GM18907 (cell line): ENCODE measurements around the gene EFNA2.
"Not testable (repeated sequence)": the region's sequence is repeated elsewhere in the genome, so short reads cannot be mapped to it uniquely, and the experiment has no call there.

Experiments
- ATAC-seq: cut with Tn5 transposase; IDR thresholded peaks from one replicate; pipeline ENCODE4 v1.9.1; 2021; ENCODE audit warnings: mild to moderate bottlenecking, moderate library complexity; ENCODE audit not compliant: unreplicated experiment

Gene EFNA2

GRCh38 chr19:1285737-1286360 lies at the start of gene EFNA2:
Gene EFNA2 (plus strand): TSS chr19:1285873. CDS start chr19:1286169, 296 bp downstream.
- no peak for ATAC-seq

GRCh38 chr19:1236576-1236975 lies 49.1 kb upstream of the EFNA2 start:
- ATAC-seq: no peak

GRCh38 chr19:1237027-1237659 lies 48.5 kb upstream of the EFNA2 start:
- no peak for ATAC-seq

- ATAC-seq: no peak
Measured at GRCh38 chr19:1237754-1238368, 47.8 kb upstream of the EFNA2 start, which contains the start of gene CBARP. Gene CBARP (minus strand): TSS chr19:1238005. CDS start chr19:1236100, 1,905 bp downstream.

GRCh38 chr19:1238369-1239303 lies 47.0 kb upstream of the EFNA2 start:
- no peak for ATAC-seq

- ATAC-seq: no peak
Measured at GRCh38 chr19:1239420-1239795, 46.3 kb upstream of the EFNA2 start.

GRCh38 chr19:1239796-1240737 lies 45.6 kb upstream of the EFNA2 start:
- ATAC-seq: peak; percentile 34

GRCh38 chr19:1240925-1241324 lies 44.7 kb upstream of the EFNA2 start:
- no peak for ATAC-seq

- ATAC-seq: peak; percentile 53
Measured at GRCh38 chr19:1241417-1242095, 44.1 kb upstream of the EFNA2 start, which contains the start of gene ATP5F1D. Gene ATP5F1D (plus strand): TSS chr19:1241751. CDS start chr19:1241851, 100 bp downstream.

- no peak for ATAC-seq
Measured at GRCh38 chr19:1243768-1244692, 41.6 kb upstream of the EFNA2 start.

- ATAC-seq: no peak
Measured at GRCh38 chr19:1244693-1245451, 40.8 kb upstream of the EFNA2 start.

GRCh38 chr19:1245494-1246264 lies 40.0 kb upstream of the EFNA2 start:
- ATAC-seq: no peak

- not testable (repeated sequence) for ATAC-seq
Measured at GRCh38 chr19:1246265-1247087, 39.2 kb upstream of the EFNA2 start.

GRCh38 chr19:1247748-1248138 lies 37.9 kb upstream of the EFNA2 start:
- ATAC-seq: no peak

GRCh38 chr19:1248139-1248785 lies 37.4 kb upstream of the EFNA2 start, which contains the start of gene MIDN:
Gene MIDN (plus strand): TSS chr19:1248583. CDS start chr19:1250297, 1,714 bp downstream.
- peak; percentile 14 for ATAC-seq
